22Rv1 (cell line): Measurements from ENCODE around the gene KCNJ1.

Experiments
- CTCF ChIP-seq: fragments of 450-650 bp; IDR thresholded peaks from 2 replicates; pipeline ENCODE4 v1.5.1; 2017; ENCODE audit warnings: mild to moderate bottlenecking
- ZFX ChIP-seq: fragments of 450-650 bp; IDR thresholded peaks from 2 replicates; pipeline ENCODE4 v1.6.1; 2017; ENCODE audit warnings: antibody characterized with exemption, borderline replicate concordance

GRCh38 chr11:128871168-128871610 is 4.1 kb upstream of the KCNJ1 start:
- TF ChIP-seq CTCF (no peak), ZFX (no peak)
